ENCODE results near the gene OR2AT4.

DNA sequence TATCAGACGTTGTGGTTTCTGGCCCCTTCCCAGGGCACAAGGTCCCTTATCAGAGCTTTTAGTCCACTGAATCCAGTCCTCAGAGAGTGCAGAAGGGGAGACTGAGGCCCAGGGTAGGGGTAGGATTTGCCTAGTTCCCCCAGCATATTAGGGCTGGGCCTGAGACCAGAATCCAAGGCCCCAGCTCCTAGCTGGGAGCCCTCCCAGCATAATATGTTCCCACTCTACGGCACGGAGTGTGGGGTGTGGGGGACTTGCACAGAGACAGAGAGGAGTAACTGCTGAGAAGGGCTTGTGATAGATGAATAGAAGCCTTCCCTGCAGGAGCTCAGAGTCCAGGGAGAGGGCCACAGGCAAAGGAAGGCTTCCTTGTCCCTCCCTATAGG lies 64.1 kb downstream of the OR2AT4 start:
- TF ChIP-seq, protein P1, sequence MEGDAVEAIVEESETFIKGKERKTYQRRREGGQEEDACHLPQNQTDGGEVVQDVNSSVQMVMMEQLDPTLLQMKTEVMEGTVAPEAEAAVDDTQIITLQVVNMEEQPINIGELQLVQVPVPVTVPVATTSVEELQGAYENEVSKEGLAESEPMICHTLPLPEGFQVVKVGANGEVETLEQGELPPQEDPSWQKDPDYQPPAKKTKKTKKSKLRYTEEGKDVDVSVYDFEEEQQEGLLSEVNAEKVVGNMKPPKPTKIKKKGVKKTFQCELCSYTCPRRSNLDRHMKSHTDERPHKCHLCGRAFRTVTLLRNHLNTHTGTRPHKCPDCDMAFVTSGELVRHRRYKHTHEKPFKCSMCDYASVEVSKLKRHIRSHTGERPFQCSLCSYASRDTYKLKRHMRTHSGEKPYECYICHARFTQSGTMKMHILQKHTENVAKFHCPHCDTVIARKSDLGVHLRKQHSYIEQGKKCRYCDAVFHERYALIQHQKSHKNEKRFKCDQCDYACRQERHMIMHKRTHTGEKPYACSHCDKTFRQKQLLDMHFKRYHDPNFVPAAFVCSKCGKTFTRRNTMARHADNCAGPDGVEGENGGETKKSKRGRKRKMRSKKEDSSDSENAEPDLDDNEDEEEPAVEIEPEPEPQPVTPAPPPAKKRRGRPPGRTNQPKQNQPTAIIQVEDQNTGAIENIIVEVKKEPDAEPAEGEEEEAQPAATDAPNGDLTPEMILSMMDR (IDR thresholded peaks at IDR 0.05): no peak
- no peak for TF ChIP-seq POLR2A (IDR thresholded peaks at IDR 0.05)

Measured in lower leg skin (tissue), 3 donors.